Measurements from ENCODE around the gene HCFC1.

The HCFC1 gene

DNA sequence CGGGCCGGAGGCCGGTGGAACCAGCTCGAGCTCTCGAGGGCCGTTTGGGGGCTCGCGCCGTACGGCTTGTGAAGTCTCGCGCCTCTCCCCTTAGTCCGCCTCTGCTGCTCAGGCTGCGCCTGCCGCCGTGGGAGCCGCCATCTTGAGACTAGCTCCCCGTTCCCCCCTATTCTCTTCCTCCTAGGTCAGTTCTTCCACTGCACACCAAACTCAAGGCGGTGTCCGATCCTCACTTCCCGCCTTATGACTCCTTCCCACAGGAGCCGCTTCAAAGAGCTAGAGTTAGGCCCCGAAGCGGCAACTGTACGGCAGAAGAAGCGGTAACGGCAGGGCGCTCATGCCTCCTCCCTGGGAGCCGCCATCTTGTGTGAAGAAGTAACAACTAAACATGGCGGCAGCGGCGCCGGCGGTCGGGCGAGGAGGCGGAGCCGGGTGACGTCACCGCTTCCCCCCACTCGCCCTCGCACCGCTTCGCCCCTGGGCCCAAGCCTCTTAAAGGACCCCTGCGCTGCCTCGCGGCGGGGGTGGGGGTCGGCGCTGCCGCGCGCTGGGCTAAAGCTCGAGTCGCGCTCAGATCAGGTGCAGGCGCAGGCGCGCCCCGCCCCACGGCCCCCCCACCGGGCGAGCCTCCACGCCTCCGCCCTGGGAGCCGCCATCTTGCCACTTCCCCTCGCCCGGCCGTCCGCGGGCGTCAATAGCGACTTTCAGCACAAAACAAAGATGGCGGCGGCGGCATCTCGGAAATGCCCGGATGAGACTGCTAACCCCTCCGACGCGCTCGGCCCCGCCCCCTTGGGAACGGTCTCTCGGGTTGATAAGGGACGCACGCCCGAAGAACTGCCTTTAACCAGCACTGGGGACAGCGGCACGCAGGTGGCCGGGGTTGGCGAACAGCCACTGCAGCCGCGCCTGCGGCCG lies at the start of gene HCFC1:
Gene HCFC1, minus strand, starts transcription at position 369 of the 918 bp plus-strand sequence. CDS start 978 bp downstream, outside the sequence.
- DNase-seq (ENCODE audit: low read depth, low spot score) = peak; percentile 79

DNA sequence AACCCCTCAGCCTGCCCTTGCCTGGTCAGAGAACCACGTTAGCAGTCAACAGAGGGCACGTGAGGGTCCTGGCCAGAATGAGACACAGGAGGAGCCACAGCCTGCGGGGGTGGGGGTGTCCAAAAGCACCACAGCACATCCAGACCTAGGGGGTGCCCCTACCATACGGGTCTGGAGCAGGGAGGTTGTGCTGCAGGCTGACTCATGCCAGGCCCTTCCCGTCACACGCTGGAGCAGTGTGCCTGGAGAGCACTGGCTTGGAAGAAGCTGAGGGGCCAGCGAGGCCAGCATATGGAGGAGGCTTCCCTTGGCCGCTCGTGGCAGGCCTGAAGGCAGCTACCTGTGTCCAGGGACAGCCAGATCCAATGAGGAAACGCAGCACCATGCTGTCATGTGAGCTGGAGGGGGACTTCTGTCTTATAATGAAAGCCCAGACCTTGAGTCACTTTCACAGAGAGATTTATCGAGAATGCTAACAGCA lies 49.6 kb upstream of the HCFC1 start:
- no peak for DNase-seq (ENCODE audit: low read depth, low spot score)

DNA sequence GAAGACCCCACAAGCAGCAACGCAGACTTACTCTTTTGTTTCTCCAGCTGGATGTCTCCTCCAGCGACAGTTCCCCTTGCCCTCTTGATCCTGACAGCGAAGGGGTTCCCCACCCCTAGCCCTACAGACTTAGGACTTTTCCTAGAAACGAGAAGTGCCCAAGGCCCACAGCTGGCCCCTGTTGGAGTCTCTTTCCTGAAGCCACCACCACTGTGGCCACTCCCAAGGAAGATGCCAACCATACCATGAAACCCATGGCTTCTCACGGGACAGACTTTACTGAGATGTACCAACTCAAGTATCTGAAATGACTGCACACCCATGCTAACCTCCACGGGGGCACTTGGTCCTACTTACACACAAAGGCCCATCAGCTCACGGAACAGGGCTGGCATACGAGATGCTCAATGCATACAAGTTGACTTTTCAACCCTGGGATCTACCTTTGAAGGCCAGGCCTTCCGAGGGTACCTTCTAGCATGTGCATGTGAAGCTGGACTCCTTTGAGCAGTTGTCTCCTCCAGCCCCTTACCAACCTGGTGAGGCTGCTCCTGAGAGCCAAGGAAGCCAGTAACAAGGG lies 49.0 kb upstream of the HCFC1 start:
- DNase-seq (ENCODE audit: low read depth, low spot score) = no peak

DNA sequence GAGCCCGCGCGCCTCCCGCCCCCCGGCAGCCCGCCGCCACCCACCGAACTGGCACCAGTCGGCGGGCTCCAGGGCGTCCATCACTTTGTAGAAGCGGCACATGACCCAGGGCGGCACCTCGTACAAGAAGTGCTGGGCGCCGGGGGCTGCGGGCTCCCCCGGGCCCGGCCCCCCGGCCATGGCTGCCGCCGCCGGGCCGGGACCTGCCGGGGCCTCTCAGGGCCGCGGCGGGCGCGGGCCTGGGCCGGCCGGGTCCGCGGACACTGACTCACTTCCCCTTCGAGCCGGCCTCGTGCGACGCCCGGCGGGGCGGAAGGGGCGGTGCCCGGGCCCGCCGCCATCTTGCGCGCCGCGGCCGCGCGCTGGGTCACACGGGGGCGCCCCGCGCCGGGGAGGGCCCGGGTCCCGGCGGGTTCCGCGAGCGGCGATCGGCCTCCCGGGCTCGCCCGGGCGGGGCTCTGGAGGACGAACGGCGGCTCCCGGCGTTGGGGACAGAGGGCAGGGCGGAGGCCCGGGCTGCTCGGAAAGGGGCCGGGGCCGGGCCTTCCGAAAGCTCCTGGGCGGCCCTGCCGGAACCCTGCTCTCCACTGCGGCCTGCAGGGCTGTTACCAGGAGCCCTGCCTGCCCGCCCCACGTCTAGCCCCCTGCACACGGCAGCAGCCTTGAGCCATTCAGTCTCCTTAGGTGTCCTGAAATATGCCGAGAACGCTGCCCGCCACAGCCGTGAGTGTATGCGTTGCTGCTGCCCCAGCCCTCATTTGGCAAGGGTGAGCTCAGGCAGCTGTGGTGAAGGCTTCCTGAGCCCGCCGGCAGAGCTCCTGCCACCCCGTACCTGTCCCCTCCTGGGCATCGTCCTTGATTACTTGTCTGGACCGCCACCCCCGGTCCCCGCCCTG lies 48.3 kb upstream of the HCFC1 start, which contains the start of gene IRAK1:
Gene IRAK1, minus strand, starts transcription at position 270 of the 896 bp plus-strand sequence. Its CDS starts 90 bp downstream, at position 180.
- peak; percentile 10 for DNase-seq (ENCODE audit: low read depth, low spot score)

DNA sequence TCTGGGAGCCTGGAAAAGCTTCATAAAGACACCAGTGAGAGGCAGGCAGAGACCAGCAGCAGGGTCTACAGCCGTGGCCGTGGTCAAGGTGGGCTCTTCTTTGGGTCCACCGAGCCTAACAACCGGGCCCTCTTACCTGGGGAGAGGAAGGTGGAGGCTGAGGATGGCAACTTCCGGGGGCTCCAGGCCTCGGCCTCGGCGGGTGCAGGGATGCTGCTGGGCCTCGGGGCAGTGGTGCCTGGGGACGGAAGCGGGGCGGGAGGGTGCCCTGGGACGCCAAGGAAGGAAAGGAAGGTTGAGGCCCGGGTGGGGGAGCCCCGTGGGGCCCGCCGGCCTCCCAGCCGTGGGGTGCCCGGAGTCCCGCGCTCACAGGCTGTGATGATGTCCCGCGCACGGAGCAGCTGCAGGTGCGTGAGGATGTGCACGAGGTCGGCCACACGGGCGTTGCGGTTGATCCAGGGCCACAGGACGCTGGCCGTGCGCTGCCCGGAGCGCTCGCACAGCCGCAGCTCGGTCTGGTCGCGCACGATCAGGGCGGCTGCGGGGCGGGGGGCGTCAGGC lies 47.5 kb upstream of the HCFC1 start:
- DNase-seq (ENCODE audit: low read depth, low spot score) = no peak

DNA sequence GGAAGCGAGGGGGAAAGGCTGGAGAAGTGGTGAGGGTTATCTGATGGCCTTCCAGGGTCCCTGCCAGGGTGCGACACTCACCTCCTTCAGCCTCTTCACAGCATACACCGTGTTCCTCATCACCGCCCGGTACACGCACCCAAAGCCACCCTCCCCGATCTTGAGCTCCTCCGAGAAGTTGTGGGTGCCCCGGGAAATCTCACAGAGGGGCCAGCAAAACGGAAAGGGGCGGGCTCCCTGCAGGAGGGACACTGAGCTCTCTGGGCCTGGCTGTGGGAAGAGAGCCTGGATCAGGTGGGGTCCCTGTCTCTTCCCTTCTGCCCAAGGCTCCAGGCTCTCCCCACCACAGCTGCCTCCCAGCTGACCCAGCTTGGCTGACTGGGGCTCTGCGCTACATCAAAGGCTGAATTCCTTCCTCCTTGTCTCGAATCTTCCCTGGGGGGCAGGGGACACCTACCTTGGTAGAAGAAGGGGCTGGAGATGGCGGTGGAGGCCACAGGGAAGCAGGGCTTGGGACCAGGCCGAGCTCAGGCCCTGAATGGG lies 47.0 kb upstream of the HCFC1 start:
- no peak for DNase-seq (ENCODE audit: low read depth, low spot score)

DNA sequence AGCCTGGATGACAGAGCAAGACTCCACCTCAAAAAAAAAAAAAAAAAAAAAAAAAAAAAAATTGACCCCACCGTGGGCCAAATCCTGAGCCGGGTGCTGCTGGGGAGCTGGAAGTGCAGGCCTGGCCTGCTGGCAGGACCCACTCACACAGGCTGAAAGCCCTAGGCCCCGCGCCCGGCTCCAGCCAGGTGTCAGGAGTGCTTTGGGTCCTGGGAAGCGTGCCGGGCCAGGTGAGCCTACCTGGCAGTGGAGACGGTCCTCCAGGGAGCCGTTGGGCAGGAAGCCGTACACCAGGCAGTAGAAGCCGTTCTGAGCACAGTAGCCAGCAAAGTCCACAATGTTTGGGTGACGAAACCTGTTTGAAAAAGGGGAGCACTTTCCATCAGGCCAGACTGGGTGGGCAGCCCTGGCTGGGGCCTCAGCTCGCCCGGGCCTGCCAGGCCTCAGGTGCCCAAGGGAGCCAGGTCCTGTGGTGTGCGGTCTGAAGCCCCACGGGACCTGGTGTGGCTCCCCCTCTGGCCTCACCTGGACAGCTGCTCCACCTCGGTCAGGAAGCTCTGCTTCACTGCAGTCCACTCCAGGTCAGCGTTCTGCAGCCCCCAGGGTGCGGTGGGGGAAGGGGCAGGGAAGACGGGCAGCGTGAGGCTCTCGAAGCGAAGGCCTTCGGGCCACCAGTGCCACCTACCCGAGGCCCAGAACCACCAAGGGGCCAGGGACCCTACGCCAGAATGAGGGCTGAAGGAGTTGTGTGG lies 46.3 kb upstream of the HCFC1 start:
- DNase-seq (ENCODE audit: low read depth, low spot score) = no peak

DNA sequence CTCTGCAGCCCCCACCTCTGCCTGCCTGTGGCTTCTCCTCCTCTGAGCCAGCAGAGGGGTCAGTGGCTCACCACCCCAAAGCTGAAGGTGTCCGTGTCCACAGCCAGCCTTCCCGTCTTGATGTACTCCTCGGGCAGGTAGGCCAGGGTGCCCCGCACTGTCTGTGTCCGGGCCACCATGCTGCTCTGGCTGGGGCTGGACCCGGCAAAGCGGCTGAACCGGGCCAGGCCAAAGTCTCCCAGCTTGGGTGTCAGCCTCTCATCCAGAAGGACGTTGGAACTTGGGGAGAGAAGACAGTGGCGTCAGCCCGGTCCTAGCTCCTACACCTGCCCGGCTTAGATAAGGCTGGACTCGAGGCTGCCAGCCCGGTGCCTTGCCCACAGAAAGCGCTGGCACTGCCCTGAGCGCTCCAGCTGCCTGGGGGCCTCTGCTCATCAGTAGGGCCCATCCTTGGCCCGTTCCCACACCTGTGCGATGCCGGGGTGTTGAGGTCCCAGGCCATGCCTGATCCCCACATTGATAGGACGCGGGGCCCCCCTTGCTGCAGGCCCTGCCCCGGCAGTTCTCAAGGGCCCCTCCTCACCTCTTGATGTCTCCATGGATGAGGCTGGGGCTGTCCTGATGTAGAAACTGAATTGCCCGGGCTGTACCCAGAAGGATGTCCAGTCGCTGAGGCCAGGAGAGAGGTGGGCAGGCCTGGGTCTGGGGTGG lies 44.9 kb upstream of the HCFC1 start:
- DNase-seq (ENCODE audit: low read depth, low spot score) = no peak

DNA sequence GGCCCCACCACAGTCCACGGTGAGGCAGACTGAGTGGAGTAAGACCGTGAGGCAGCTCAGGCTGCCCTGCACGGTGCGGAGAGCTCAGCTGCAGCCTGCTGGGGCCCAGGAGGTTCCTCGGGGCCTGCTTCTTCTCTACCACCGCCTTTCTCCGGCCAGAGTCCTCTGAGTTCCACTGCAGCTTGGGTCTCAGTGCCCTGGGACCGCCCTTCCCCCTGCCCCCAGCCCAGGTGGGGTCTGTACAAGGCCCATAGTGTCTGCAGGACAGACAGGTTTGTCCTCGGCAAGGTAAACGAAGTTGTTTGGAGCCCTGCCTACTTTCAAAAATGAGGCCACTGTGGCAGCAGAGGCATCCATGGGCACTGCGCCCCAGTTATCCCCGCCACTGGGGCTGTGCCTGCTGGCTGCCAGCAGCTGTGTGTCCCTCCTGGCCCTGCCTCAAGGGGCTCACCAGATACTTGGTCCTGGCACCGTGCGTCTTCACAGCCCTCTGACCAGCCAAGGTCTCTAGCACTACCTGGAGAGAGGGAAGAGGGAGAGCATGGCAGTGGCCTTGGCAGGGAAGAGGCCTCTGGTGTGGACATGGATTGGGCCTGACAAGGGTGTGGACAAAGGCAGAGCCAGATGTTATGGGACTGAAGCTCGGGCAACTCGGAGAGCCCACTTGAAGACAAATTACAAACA lies 44.1 kb upstream of the HCFC1 start:
- DNase-seq (ENCODE audit: low read depth, low spot score) = no peak

DNA sequence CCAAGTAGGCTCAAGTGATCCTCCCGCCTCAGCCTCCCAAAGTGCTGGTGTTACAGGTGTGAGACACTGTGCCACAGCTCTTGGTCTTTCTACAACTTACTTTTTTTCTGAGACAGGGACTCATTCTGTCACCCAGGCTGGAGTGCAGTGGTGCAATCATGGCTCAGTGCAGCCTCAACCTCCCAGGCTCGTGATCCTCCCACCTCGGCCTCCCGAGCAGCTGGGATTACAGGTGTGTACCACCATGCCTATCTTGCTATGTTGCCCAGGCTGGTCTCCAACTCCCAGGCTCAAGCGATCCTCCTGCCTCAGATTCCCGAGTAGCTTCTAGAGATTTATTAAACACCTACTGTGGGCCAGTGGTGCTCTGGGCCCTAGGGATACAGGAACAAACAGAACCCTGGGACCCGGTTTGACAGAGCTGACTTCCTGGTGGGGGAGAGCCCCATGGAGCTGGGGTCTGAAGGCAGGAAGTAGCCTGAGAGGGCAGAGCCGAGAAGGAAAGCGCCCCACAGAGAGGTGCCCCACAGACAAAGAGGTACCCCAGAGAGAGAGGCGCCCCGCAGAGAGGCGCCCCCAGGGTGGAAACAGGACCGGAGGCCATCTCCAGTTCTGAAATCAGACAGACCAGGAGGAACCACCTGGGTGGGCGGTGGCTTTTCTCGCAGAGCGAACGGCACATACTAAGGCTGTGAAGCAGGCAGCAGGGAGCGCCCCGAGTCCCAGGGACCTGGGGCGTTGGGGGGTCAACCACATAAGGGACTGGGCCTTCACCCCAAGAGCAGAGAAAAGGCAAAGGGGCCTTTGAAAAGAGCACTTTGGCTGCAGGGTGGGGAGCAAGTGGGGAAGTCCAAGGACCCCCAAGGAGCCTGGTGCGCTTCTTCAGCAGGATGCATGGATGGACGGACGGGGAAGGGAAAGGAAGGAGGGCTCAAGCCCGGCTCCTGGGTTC lies 43.1 kb upstream of the HCFC1 start:
- DNase-seq (ENCODE audit: low read depth, low spot score) = no peak

DNA sequence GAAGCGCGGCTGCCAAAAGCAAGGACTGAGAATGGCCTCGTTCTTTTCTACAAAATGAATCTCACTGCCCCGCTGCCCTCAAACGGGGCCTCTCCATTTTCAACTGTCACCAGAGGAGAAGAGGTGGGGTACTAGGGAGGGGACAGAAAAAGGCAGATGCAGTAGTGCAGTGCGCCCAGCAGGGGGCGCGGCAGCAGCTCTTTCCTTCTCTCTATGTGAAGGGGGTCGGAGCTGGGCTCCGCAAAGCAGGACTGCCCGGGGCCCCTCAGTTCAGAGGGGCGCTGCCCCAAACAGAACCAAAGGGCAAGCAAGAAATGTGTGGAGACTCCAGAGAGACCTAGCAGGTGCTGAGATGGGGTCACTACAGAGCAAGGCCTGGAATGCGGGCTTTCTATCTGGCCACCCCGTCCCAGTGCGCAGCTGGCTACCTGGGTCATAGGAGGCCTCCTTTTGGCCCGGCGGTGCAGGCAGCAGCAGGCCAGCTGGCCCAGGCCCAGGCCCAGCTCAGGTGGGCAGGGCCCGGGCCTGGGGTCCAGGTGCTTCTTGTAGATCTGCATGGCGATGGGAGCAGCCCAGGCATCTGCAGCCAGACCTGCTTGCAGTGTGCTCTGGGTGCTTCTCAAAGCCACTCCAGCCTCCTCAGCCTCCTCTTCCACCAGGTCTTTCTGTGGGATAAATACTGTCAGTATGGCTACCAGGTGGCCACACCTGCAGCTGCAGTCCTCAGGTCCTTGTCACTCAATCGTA lies 42.2 kb upstream of the HCFC1 start:
- peak; percentile 11 for DNase-seq (ENCODE audit: low read depth, low spot score)

DNA sequence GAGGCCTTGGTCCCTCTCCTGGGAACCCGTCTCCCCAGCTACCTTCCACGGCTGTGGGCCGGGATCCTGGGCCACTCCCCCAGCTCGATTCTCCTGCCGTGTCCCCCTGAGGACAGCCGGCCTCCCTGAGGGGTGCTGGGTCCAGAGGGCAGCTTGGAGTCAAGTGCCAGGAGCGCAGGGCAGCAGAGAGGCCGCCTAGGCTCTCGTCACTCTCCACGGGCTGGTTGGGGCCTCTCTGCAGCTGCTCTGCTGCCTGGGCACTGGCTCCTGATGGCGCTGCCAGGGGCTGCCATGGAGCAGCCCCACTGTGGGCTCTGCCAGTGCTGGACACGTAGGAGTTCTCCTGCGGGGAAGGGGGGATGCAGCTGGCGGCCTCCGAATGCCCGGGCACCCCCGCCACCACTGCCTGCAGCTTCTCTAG lies 41.4 kb upstream of the HCFC1 start:
- no peak for DNase-seq (ENCODE audit: low read depth, low spot score)

DNA sequence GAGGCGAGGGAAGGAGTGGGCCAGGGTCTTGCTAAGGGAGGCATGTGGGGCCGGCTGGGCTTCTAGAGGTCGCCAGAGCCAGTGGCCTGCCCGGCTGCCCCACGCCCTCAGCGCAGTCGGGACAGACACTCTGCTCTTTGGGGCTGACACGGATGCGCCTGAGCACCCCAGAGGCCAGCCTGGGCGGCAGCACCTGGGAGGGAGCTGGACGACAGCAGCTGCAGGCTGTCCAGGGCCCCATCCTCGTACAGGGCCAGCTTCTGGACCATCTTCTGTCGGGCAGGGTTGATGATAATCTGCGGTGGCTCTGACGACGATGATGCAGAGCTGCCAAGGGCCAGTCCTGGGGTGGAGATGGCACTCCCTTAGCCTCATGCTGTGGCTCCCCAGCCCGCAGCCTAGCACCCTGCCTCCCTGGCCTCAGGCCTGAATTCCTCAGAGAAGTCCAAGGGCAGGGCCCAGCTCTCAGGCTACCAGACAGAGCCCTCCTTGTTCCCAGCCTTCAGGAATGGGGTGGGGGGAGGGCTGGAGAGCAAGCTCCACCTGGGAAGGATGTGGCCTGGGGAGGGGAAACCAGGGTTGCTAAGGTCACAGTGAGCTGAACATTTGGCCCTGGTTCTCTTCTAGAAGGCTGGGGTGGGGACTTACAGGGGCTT lies 40.8 kb upstream of the HCFC1 start:
- DNase-seq (ENCODE audit: low read depth, low spot score) = no peak

DNA sequence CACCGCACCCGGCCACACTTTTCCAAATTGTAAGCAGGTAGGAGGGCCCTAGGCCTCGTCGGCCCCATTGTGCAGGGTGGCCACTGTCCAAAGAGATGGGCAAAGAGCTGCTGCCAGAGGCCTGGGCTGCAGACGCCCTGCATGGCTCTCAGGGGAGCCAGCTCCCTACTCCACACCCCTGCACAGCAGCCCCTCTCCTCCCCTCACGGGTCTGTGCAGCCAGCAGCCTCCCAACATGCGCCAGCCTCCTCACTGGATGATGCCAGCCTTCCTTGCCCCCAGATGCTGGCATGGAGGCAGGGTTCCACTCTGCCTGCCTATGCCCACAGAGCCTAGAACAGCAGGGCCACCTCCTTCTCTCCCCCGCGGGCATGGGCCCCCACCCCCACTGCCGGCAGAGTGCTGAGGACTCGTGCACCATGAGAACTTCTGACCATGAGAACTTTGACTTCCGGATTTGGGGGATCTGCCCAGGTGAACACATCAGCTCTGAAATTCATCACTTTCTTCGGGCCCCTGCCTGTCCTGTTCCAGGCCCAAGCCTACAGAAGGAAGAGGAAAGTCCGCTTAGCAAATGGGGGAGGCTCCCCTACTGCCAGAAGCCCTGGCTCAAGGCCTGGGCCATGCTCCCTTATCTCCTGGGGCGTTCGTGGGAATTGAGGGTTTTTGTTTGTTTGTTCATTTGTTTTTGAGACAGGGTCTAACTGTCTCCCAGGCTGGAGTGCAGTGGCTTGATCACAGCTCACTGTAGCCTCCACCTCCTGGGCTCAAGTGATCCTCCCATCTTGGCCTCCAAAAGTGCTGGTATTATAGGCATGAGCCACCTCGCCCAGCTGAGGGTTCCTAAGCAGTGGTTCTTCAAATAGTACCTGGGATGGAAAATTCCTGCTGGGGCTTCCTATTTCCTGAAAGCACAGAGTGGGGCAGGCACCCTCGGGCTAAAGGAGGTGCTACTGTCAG lies 40.0 kb upstream of the HCFC1 start:
- no peak for DNase-seq (ENCODE audit: low read depth, low spot score)

DNA sequence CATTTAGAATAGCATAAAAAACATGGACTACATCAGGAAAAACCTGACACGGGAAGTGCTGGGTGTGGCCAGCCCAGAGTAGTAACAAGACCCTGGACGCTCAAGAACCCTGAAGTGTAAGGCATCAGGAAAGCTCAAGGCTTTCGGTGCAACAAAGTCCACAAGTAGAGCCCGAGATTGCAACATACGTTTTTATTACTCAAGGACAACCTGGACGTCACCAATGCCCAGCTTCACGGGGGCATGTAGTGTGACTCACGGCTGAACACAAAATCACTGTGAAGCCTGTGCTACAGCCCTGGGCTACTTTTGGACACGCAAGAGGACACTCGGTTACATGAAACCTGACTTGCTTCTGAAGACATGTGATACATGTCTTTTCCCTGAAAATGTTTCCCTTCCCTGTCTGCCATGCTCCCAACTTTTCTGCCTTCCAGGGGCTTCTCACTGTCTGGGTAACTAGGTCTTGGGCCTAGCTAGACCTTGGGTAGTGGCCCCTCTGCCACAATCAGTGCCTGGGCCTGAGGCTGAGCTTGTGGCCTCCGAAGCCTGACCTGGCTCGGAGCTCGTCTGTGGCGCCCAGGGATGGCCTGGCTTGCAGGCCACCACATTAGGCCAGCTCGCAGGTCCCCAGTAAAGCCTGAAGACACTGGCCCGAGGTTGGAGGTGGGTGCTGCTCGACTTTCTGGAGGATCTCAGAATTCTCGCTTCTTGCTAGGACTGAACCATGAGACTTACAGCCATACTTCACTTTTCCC lies 38.9 kb upstream of the HCFC1 start:
- DNase-seq (ENCODE audit: low read depth, low spot score) = no peak

Measured in activated CD4-positive, CD25-positive, alpha-beta regulatory T cell treated with anti-CD3 and anti-CD28 coated beads, Interleukin-2, amount 50 U/mL, for 16 hours (primary cell).